Lung microvascular endothelial cell (primary cell): ENCODE results near the gene DNASE1L1. TPM values are rescaled to one million over a fixed set of nuclear protein-coding genes. Genes with fewer than 3 reads are reported as not detected.
A peak's percentile ranks its signal among the peaks of the same experiment; 100 is the strongest.

Source experiments
- DNase-seq, 2 donors: peaks; one replicate each; pipeline versions ENCODE4 v3.0.0 to v3.0.0-alpha.2; 2010; ENCODE audit warnings: low read depth in 2 of 2
- total RNA-seq: library from RNA; depleted of rRNA; stranded (reverse); fragments of >200 nt; gene quantifications from 2 replicates; pipeline ENCODE4 v1.2.1, GENCODE V29; 2014

Gene DNASE1L1
- total RNA-seq, 1 donor from 2014 or later = 86.3 TPM

DNA sequence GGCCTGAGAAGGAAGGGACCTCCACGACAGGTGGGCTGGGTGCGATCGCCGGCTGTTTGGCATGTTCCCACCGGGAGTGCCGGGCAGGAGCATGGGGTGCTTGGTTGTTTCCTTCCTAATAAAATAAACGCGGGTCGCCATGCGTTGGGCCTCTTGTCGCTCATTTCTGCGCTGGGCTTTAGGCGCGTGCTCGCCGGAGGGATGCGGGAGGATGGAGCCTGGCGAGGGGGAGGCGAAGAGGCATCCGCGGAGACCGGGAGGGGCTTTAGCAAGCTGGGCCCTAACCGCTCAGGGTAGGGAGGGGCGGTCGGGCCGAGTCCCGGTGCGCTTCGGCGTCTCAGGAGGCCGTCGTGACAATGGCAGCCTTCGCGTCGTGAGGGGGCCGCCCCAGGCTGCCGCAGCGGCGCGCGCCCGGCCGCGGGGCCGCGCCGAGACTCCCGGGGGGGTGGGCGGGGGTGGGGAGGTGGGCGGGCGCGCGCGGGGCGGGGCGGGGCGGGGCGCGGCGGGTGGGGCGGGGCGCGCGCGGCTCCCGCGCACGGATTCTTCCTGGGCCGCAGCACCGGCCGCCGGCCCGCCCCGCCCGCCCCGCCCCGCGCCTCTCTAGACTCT is 27.4 kb upstream of the DNASE1L1 start:
- DNase-seq = peak; percentile 35 to 55

DNA sequence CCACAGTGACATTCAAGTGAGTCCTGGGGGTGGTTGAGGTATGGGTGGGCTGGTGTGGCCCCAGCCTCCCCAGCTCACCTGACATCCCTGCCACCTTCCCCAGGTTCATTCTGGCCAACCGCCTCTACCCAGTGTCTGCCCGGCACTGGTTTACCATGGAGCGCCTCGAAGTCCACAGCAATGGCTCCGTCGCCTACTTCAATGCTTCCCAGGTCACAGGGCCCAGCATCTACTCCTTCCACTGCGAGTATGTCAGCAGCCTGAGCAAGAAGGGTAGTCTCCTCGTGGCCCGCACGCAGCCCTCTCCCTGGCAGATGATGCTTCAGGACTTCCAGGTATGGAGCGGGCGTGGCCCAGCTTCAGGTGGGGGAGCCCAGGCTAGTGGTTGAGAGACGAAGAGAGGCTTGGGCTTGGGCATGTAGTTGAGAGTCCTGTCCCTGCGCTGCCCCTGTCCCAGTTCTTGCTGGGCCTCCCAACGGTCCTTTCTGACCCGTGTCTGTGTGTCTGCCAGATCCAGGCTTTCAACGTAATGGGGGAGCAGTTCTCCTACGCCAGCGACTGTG is 26.2 kb upstream of the DNASE1L1 start:
- no peak for DNase-seq

DNA sequence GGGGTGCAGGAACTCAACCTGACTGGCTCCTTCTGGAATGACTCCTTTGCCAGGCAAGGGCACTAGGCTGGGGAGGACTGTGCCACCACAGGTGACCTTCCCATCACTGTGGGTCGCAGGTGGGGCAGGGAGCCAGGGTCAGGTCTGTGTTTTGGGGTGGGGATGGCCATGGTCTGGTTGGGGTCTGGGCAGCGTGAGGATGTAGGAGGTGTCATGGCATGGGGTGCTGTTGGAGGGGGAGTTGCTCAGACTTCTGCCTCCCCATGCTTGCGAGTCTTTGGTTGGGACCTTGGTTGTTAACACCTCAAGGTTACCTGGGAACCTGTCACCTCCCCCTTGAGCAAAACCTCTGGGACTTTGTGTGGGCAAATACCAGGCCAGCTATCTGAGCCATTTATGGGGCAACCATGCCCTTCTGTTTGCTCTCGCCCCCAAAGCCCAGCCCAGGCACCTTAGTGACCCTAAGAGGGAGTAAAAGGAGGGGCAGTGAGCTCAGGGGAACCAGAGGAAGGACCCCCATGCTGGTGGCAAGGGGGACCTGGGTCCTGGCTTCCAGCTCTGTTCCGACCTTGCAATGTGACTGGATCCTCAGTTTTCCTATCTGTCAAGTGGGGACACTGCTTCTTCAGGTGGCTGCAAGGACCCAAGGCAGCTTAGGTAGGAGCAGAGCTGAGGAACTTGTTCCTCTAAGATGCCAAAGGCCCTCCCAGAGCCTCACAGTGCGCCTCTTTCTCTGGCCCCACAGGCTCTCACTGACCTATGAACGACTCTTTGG is 25.5 kb upstream of the DNASE1L1 start:
- no peak for DNase-seq

DNA sequence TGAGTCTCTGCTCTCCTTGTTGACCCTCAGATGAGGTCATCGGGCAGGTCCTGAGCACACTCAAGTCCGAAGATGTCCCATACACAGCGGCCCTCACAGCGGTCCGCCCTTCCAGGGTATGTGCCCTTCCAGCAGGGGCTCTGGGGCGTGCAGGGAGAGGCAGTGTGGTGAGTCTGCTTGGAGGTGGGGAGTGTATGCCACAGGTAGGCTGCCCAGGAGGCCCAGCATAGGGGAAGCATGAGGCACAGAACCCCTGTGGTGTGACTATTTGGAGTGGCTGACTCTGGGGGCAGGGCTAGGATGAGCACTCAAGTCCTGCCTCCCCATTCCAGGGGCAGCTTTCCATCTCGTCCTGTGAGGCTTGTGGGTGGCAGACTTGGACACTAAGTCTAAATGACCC is 24.6 kb upstream of the DNASE1L1 start:
- no peak for DNase-seq

DNA sequence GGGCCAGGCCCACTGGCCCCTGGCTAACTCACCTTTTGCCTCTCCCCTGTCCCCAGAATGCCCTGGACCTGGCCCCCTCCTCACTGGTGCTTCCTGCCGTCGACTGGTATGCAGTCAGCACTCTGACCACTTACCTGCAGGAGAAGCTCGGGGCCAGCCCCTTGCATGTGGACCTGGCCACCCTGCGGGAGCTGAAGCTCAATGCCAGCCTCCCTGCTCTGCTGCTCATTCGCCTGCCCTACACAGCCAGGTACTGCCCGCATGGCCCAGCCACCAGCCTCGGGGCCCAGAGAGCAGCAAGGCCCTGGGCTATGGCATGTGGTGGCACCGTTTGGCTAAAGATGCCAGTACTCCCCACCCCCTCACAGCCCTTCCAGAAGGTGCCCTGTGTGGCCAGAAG is 23.2 kb upstream of the DNASE1L1 start:
- no peak for DNase-seq

DNA sequence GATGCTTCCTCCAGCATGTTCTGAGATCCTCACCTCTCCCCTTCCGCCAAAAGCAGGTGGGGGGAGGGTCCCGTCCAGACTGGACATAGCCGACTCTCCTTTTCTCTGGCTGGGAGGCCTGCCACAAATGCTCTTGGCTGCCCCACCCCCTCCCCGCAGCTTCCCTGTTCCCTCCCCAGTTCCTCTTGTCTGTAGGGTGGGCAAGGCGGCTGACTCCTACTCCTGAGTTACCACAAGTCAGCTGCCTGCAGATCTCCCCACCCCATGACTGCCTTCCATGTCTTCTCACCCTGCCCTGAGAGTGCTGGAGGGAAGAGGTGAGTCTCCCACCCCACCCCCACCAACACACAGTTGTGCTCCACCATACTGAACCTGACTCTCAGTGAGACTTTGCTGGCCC is 22.3 kb upstream of the DNASE1L1 start:
- no peak for DNase-seq

DNA sequence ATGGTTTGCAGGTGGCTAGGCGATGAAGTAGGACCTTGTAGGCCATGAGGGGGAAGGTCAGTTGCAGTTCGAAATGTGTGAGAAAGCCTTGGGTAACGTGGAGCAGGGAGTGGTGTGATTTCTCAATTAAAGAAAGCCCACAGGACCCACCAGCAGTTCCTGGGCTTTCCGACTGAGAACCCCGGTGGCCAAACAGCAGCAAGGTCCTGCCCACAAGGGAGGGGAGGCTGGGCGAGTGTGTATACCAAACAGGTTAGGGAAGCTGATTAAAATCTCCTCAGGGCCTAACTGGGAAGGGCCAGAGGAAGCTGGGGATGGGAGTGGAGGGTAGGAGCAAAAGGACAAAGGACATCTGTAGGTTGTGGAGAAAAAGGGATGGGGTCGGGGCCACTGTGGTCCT is 21.9 kb upstream of the DNASE1L1 start:
- no peak for DNase-seq

DNA sequence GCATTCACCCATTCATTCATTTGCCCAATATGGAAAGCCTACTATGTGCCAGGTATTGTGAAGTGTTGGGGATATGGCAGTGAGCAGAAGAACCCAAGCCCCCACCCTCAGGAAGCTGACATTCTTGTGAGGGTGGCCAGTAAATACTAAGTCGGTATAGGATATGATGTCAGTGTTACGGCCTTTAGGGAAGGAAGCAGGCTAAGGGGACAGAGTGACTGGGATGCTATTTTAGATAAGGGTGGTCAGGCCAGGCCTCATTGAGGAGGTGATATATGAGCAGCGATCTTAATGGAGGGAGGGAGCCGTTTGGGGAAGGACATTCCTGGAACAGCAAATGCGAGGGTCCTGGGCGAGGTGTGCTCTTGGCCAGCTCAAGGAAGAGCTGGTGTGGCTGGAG is 21.4 kb upstream of the DNASE1L1 start:
- DNase-seq = peak in 1 of 2 donors; percentile 44

DNA sequence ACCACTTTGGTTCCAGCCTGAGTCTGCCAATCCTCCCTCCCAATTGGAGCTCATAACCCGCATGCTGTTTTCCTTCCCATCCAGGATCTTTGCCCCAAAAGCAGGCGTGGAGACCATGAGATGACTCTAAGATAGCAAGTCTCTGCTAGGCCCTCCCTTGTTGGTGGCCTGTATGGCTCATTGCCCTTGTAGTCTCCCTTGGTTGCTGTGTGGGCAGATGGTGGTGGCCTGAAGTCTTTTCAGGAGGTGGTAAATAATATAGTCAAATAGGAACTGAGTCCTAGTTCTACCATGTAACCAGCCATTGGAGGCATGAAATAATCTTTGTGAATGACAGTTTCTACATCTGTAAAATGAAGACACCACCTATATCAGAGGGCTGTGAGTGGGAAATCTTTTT is 20.7 kb upstream of the DNASE1L1 start:
- no peak for DNase-seq

DNA sequence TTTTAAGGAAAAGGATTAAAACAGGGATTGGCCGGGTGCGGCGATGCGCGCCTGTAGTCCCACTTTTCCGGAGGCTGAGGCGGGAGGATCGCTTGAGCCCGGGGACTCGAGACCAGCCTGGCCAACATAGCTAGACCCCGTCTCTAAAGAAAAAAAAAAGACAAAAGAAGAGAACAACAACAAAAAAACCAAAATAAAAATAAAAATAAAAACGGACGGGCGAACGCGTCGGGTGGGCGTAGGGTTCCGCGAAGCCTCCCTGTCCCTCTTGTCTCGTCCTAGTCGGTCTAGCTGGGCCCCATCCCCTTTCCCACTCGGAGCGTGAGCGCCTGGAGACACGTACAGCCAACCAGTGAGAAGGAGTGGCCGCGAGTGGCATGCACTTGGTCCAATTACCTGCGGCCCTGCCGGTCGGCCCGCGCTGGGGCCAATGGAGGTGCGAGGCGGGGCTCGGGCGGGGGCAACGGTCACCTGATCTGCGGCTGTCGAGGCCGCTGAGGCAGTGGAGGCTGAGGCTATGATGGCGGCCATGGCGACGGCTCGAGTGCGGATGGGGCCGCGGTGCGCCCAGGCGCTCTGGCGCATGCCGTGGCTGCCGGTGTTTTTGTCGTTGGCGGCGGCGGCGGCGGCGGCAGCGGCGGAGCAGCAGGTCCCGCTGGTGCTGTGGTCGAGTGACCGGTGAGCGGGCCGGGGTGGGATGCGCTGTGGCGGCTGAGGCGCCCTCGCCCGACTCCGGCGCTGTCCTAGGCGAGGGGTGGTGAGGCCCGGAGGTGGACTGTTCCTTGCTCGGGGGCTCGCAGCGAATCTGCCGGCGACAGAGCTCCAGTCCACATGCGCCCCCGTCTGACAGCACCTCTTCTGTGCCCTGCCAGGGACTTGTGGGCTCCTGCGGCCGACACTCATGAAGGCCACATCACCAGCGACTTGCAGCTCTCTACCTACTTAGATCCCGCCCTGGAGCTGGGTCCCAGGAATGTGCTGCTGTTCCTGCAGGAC is 19.4 kb upstream of the DNASE1L1 start, which contains the start of gene ATP6AP1:
Gene ATP6AP1, plus strand, starts transcription at position 502 of the 996 bp plus-strand sequence. Its CDS starts 16 bp downstream, at position 518.
- peak; percentile 95 to 96 for DNase-seq

DNA sequence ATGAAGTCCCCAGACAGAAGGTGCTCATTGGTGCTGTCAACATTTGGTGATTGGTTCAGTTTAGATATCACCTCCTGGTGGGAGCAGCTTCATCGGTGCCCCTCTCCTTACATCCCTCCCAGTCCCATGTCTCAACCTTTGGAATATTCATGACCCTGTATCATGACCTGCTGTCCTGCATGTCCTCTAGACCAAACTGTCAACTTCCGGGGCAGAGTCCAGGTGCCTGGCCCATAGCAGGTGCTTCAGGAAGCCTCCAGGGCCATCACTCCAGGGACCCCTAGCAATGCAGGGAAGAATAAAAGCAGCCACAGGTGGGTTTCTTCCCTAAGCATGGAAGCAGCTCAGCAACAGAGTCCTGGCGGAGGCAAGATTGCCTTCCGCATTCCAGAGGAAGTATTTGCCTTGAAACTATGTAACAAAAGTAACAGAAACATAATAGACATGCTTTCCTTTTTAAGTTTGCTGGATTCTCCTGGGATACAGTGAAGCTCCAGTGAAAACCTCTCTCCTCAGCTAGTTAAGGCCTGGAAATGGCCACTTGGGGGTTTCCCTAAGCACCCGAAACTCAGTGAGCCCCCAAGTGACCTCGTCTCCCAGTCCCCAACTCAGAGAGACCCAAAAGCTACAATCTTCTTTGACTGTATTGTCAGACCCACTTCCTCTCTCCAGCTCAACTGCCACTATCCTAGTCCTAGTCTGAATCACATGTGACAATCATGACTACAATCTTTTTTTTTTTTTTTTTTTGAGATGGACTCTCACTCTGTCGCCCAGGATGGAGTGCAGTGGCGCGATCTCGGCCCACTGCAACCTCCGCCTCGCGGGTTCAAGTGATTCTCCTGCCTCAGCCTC is 18.1 kb upstream of the DNASE1L1 start:
- DNase-seq = no peak

DNA sequence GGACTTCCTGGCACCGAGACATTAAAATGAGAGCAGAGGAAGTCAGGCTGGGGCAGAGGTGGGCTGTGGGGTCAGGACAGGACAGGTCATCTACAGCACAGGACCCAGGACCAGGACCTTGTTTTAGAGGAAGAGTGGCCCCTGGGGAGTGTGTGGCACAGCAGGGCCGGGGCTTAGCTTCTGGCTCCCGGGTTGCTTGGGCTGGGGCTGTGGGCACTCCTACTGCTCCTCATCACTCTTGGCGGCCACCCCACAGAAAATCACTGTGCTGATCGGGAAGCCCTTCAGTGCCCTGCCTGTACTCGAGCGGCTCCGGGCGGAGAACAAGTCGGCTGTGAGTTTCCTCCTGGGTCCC is 11.3 kb upstream of the DNASE1L1 start:
- DNase-seq = no peak

DNA sequence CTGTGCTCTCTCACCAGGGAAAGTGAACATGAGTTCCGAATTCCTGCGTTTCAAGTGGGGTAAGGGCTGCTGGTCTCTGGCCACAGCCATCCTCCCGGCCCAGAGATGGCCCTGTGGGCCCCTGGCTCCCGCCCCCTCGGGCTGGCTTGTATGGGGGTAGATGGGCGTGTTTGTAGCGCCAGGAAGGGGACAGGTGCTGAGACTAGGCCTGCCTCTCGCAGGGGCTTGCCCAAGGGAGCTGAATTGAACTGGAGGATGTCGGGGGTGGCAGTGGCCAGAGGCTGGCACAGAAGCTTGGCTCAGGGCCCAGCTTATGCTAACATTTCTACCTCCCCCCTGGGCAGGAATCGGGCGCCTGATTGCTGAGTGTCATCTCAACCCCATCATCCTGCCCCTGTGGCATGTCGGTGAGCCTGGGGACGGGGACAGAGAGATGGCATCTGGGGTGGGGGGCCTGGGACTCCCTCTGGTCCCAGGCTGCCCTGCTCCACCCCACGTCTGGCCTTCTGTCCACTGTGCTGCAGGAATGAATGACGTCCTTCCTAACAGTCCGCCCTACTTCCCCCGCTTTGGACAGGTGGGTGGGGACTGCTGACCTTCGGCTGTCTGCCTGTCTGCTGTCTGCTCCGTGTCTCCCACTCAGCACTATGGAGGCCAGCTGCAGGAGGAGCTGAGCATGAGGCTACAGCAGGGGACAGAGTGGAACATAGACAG is 10.8 kb upstream of the DNASE1L1 start:
- DNase-seq = peak; percentile 48 to 82

DNA sequence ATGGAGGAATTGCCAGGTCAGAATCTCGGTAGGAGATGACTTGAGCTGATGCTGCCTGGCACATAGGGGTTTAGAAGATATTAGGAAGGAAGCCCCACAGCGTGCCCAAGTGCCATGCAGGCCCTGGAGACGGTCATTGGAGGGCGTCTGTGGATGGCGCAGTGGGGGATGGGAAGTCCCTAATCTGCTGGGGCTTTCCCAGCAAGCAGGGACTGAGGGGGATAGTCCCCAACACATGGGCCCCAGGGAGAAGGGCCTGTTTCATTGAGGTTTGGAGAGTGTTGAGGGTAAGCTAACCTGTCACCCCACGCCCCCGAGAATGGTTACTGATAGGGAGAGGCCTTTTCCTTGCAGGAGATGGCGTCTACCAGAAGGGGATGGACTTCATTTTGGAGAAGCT is 10.1 kb upstream of the DNASE1L1 start:
- no peak for DNase-seq

DNA sequence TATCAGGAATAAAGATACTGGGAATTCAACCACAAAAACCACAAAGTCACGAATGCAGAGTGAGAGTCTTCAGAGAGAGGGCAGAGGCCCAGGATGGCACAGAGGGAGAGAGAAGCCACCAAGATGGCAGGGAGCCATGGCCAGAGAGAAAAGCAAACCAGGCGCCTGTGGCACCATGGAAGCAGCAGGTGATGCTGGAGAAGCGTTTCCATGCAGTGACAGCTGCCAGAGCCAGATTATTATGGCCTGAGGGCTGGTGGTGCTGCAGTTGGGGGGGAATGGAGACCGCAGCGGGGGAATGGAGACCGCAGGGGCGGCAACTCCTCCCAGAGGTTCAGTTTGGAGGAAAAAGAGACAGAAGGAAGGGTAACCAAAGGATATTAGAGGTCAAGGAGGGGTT is 8.1 kb upstream of the DNASE1L1 start:
- no peak for DNase-seq

DNA sequence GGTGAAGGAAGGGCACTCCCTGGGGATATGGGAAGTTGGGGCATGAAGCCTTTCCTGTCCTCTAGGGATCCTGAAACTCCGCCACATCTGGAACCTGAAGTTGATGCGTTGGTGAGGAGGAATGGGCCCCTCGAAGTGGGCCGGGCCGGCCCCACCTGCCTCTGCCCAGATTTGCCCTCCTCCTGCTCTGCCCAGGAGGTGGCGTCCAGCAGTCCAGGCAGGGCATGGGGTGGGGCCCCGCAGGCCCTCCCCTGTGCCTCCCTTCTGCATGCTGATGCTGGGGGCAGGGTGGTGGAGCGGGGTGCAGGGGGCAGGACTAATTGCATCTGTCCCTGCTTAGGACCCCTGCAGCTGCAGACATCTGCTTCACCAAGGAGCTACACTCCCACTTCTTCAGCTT is 4.1 kb upstream of the DNASE1L1 start:
- DNase-seq = no peak

DNA sequence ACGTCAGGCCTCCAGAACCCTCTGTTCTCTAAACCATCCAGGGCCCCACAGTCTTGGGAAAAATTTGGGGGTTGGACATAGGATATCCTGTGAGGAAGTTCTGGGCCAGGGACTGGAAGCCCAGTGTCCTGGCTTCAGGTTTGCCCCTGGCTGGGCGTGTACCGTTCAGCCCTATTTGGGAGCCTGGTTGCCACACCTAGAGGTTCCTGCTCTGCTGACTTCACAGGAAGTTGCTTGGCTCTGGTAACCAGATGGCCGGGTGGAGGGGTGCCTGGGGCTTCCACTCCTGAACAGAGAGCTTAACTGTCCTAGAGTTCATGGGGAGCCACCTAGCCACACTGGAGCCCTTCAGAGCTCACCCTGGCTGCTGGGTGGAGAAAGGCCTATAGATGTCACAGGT is 3.4 kb upstream of the DNASE1L1 start:
- no peak for DNase-seq

DNA sequence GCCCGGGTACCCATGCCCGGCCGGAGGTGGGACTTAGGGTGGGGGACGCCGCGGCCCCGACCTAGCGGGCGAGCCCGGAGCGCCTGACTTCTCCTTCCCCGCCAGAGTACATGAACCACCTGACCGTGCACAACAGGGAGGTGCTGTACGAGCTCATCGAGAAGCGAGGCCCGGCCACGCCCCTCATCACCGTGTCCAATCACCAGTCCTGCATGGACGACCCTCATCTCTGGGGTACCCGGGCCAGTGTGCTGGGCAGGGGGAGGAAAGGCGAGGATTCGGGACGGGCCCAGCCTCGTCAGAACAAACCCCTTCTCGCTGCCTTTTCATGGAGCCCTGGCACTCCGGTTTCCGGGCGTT is 2.9 kb upstream of the DNASE1L1 start:
- DNase-seq = peak; percentile 46 to 78

DNA sequence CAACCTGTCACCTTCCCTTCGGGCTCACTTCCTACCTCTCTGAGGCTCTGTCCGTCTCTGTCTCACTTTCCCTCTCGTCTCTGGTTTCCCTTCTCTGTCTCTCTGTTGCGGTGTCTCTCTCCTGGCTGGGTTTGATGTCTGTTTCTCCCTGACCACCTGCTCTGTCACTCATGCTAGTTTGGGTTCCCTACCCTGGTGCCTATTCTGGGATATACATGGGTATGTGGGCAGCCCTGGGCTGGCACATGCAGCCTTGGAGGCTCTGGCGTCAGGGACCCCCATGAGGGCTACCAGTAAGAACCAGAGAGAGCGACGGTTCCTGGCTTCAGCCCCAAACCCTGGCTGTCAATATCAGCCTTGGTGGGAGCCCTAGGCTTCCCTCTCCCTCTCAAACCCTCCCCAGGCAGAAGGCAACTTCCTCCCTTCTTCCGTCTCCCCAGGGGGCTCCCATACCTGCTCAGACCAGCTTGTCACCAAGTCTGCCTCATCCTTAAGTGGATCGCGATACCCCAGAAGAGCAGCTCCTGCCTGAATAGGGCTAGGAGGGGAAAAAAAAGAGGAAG is 314 bp downstream of the DNASE1L1 start:
- DNase-seq = no peak

DNA sequence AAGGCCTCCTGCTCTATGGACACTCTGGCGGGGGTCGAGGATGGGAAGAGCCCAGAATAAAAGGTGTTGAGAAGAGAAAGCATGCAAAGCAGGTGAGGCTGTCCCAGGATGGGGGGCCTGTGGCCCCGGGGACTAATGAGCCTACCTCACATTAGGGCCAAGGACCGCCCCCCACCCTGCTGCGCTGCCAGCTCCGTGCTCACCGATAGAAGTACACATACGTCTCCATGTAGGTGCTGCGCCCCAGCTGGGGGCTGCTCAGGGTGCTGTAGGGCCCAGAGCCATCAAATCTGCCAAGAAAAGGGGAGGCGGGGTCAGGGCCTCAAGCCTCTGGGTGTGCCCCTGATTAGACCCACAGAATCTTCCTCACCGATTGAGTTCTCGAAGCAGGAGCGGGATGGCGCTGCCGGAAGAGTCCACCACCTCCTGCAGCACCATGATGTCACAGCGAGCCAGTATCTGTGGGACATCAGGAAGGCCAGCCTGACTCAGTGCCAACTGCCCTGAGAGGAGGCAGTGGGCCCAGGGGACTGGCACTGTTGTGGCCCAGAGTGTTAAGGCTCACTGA is 4.3 kb downstream of the DNASE1L1 start:
- DNase-seq = no peak
